DND-41 (cell line): ENCODE results near the gene PTPRN2.

Experiments
- CTCF ChIP-seq: IDR thresholded peaks from 2 replicates; pipeline ENCODE4 v1.5.1; 2012; ENCODE audit warnings: borderline replicate concordance, low read length, moderate library complexity, mild to moderate bottlenecking; ENCODE audit not compliant: poor library complexity, severe bottlenecking; ENCODE audit errors: extremely low read depth
- EZH2 ChIP-seq: IDR thresholded peaks from 3 replicates; pipeline ENCODE4 v1.6.1; 2012; ENCODE audit warnings: borderline replicate concordance, low read depth, mild to moderate bottlenecking, moderate library complexity, low read length, inconsistent platforms; ENCODE audit not compliant: severe bottlenecking

- TF ChIP-seq EZH2: no peak
- no peak for TF ChIP-seq CTCF
Observed at GRCh38 chr7:157690833-157691585, 896.6 kb downstream of the PTPRN2 start.
